ENCODE data around the gene GCFC2. TPM values are rescaled to one million over a fixed set of nuclear protein-coding genes. Genes with fewer than 3 reads are reported as not detected.

GCFC2 gene
- total RNA-seq, 4 donors from 2014 or later: 14.9 to 37.7 (median 18.7) TPM

DNA sequence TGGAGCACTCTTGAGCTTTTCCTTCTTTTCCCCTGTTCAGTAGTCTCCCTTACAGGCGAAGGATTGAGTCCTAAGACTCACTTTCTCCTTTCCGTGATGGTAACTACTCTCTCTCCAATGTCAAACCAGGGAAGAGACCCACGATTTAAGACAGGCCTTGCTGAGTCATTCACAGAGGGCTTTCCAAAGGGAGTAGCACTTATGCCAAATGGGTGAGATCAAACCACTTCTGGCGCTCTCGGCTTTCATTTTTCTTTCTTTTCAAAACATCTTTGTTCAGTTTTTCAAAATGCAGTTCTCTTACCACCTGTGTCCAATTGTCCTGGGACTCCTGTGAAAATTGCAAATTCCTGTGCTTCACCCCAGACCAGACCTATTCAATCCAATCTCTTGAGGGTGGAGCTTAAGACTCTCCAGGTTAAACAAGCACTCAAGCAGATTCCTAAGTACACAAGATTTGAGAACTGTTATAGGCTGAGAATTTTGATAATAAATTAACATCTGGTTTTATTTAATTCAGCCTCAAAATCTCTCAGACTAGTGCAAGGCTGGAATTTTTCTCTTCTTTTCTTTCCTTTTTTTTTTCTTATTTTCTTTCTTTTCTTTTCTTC is 78.5 kb downstream of the GCFC2 start:
- TF ChIP-seq POLR2A (IDR thresholded peaks at IDR 0.05) (no peak), POLR2AphosphoS5 (IDR thresholded peaks at IDR 0.05) (no peak), EP300 (IDR thresholded peaks at IDR 0.05) (no peak)
- TF ChIP-seq, protein P1, sequence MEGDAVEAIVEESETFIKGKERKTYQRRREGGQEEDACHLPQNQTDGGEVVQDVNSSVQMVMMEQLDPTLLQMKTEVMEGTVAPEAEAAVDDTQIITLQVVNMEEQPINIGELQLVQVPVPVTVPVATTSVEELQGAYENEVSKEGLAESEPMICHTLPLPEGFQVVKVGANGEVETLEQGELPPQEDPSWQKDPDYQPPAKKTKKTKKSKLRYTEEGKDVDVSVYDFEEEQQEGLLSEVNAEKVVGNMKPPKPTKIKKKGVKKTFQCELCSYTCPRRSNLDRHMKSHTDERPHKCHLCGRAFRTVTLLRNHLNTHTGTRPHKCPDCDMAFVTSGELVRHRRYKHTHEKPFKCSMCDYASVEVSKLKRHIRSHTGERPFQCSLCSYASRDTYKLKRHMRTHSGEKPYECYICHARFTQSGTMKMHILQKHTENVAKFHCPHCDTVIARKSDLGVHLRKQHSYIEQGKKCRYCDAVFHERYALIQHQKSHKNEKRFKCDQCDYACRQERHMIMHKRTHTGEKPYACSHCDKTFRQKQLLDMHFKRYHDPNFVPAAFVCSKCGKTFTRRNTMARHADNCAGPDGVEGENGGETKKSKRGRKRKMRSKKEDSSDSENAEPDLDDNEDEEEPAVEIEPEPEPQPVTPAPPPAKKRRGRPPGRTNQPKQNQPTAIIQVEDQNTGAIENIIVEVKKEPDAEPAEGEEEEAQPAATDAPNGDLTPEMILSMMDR (IDR thresholded peaks at IDR 0.05): no peak
- H3K27ac ChIP-seq: no peak overlapping the region

DNA sequence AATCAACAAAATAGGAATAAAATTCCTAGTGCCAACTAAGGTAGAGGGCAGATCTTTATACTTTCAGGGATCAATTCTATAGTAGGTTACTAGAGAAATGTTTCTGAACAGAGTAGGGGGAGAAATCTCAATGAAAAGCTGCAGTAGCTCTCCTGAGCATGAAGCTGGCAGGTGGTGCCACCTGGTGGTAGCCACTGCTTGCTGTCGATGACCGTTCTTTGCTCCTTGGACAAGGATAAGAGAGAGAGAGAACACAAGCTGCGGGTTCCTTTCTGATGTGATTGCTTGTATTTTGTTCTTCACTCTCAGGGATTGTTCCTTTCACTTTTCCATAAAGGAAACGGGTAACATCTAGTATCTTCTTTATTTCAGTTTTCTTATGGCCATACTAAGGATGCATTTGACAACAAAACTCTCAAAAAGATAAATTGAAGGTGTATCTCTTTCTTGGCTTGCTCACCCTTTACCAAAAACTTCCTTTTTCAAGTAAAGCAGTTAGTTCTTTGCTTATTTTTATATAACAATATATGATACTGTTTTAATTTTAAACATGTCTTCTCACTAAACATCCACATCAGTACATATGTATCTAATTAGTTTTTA is 82.7 kb downstream of the GCFC2 start:
- WGBS: 0% methylated on average over 4 of the region's 4 CpGs
- no peak for DNase-seq (ENCODE audit: low spot score in 2 of 2)
- Histone ChIP-seq H3K36me3 (no peaks in the 10 kb centered on the region), H3K9me3 (no peaks in the 10 kb centered on the region), H3K4me3 (no peak overlapping the region), H3K4me1 (no peaks in the 10 kb centered on the region), H3K27me3 (no peaks in the 10 kb centered on the region), H3K27ac (no peak overlapping the region)
- TF ChIP-seq EP300 (IDR thresholded peaks at IDR 0.05): no peak
- no peak for TF ChIP-seq POLR2AphosphoS5 (IDR thresholded peaks at IDR 0.05)
- no peak for TF ChIP-seq POLR2A (IDR thresholded peaks at IDR 0.05)
- TF ChIP-seq, protein P1 (IDR thresholded peaks at IDR 0.05): peak; percentile 48 to 83

More for the DNA sequence above, 78.5 kb downstream of the GCFC2 start:
- Histone ChIP-seq H3K4me3 (no peak overlapping the region), H3K27me3 (no peaks in the 10 kb centered on the region), H3K4me1 (no peaks in the 10 kb centered on the region), H3K36me3 (no peaks in the 10 kb centered on the region), H3K9me3 (no peaks in the 10 kb centered on the region)
- 57% methylated on average over 5 of the region's 5 CpGs for WGBS
- DNase-seq (ENCODE audit: low spot score in 2 of 2): no peak

DNA sequence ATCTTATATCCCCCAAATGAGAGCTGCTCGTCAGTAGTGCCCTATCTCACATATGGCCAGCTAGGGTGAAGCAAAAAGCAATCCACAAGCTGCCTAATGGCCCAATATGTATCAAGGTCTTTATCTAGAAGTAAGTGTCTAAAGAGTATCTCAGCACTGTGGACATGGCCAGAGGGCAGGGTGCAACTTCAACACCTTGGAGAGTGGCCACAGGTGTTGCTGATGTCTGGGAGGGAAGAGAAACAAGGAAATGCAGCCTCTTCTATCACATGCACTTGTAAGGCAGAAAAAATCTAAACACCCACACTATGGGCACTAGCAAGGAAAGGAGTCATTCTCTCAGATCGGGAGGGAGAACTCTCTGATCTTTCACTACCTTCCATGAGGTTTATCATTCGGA is 87.8 kb downstream of the GCFC2 start:
- H3K9me3 ChIP-seq: no peaks in the 10 kb centered on the region
- no peaks in the 10 kb centered on the region for H3K36me3 ChIP-seq
- H3K4me1 ChIP-seq: no peaks in the 10 kb centered on the region
- H3K4me3 ChIP-seq: no peak overlapping the region
- DNase-seq (ENCODE audit: low spot score in 2 of 2): no peak
- no peak overlapping the region for H3K27ac ChIP-seq
- no peaks in the 10 kb centered on the region for H3K27me3 ChIP-seq
- no peak for TF ChIP-seq POLR2A (IDR thresholded peaks at IDR 0.05)
- TF ChIP-seq EP300 (IDR thresholded peaks at IDR 0.05): no peak
- no peak for TF ChIP-seq POLR2AphosphoS5 (IDR thresholded peaks at IDR 0.05)
- TF ChIP-seq, protein P1 (IDR thresholded peaks at IDR 0.05): no peak
- WGBS: 67% methylated on average over 3 of the region's 3 CpGs

DNA sequence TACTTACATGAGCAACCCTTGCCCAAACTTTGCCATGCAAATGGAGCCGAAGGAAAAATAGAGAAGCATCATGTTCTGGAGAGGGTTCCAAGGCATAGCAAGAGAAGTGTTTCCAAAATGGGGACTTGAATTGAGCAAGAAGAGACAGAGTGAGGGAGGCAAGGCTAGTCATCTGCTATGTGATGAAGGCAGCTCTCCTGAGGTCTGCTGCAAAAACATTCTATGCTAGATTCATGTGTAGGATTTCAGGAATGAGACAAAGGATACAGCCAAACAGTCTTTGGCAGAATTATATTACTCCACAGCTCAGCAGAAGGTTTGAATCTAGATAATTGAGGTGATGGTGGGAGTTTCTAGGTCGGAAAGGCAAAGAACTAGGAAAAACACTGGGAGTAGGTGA is 88.2 kb downstream of the GCFC2 start:
- no peaks in the 10 kb centered on the region for H3K9me3 ChIP-seq
- WGBS: 60% methylated on average over 2 of the region's 2 CpGs

DNA sequence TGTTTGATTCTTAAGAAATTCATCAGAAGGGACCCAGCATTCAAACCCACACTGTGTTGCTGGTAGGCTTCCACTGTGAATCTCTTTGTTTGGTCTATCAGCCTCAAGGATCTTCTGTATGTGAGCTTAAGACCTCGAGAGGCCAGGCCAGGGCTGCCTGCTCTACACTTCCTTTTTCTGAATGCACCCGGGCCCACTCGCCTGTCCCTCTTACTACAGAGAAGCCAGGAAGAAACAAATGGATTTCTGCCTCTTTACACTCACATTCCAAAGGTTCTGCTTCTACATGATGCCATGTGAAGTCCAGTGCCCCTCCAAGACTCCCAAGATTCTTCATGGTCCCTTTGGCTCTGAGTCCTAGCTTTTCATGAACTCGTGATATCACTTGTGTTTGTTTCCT is 89.5 kb downstream of the GCFC2 start:
- Histone ChIP-seq H3K4me3 (no peak overlapping the region), H3K27ac (no peak overlapping the region), H3K36me3 (no peaks in the 10 kb centered on the region), H3K9me3 (no peaks in the 10 kb centered on the region), H3K27me3 (no peaks in the 10 kb centered on the region), H3K4me1 (no peaks in the 10 kb centered on the region)
- no peak for TF ChIP-seq EP300 (IDR thresholded peaks at IDR 0.05)
- TF ChIP-seq, protein P1 (IDR thresholded peaks at IDR 0.05): no peak
- TF ChIP-seq POLR2A (IDR thresholded peaks at IDR 0.05): no peak
- no peak for TF ChIP-seq POLR2AphosphoS5 (IDR thresholded peaks at IDR 0.05)
- no peak for DNase-seq (ENCODE audit: low spot score in 2 of 2)
- WGBS: 93% methylated on average over 4 of the region's 4 CpGs

More for the DNA sequence above, 88.2 kb downstream of the GCFC2 start:
- Histone ChIP-seq H3K27me3 (no peaks in the 10 kb centered on the region), H3K4me1 (no peaks in the 10 kb centered on the region), H3K4me3 (no peak overlapping the region), H3K27ac (no peak overlapping the region), H3K36me3 (no peaks in the 10 kb centered on the region)
- no peak for DNase-seq (ENCODE audit: low spot score in 2 of 2)
- TF ChIP-seq POLR2A (IDR thresholded peaks at IDR 0.05): no peak

Measured in suprapubic skin (tissue), 4 donors.